Measurements from ENCODE around the gene TECPR1. TPM values are rescaled to one million over a fixed set of nuclear protein-coding genes. Genes with fewer than 3 reads are reported as not detected.

Gene TECPR1
- total and polyA plus RNA-seq, 4 donors = 21.3 to 51.3 (median 32.0) TPM

DNA sequence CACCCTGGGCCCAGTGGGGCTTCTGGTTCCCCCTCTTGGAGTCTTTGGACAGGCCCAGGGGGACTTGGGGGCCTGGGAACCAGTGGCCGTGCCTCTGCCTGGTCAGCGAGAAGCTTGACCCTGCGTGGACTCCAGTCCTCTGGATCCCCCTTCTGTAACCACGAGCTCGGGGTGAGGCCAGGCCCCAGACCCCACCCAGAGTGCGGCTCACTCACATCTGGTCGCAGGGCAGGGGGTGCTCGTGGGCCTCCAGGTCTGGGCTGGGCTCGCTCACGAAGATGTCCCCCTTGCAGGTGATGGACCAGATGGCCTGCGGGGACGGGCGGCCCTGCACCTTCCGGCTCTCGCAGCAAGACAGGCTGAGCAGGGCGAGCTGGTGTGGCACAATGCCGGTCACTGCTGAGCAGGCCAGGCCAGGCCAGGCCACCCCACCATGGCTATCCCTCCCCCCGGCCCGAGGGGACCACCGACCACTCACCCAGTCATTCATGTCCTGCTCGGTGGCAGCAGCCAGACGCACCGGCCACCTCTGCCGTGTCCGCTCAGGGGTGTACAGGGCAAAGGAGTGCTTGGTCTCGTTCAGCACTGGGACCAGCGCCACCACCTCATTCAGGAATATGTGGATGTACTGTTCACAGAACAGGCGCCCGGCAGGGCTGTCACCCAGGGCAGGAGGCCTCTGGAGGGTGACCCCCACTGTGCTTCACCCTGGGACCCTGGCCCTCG is 21.1 kb downstream of the TECPR1 start:
- Histone ChIP-seq H3K4me1 (ENCODE audit: control insufficient read depth, insufficient read depth, low read length) (no peaks in the 10 kb centered on the region), H3K27ac (ENCODE audit: low read depth, low read length) (no peak overlapping the region), H3K27me3 (ENCODE audit: control insufficient read depth, insufficient read depth, low read length) (no peaks in the 10 kb centered on the region), H3K4me3 (ENCODE audit: low read depth, low read length) (no peak overlapping the region), H3K36me3 (ENCODE audit: control insufficient read depth, insufficient read depth, low read length) (peaks cover 96% of the 10 kb centered on the region), H3K9me3 (ENCODE audit: control insufficient read depth, insufficient read depth, low read length) (no peaks in the 10 kb centered on the region)
- WGBS (ENCODE audit: insufficient coverage) = 93% methylated on average over 30 of the region's 30 CpGs
- no peak for DNase-seq (ENCODE audit: low read depth in 4 of 6, low spot score in 6 of 6)

DNA sequence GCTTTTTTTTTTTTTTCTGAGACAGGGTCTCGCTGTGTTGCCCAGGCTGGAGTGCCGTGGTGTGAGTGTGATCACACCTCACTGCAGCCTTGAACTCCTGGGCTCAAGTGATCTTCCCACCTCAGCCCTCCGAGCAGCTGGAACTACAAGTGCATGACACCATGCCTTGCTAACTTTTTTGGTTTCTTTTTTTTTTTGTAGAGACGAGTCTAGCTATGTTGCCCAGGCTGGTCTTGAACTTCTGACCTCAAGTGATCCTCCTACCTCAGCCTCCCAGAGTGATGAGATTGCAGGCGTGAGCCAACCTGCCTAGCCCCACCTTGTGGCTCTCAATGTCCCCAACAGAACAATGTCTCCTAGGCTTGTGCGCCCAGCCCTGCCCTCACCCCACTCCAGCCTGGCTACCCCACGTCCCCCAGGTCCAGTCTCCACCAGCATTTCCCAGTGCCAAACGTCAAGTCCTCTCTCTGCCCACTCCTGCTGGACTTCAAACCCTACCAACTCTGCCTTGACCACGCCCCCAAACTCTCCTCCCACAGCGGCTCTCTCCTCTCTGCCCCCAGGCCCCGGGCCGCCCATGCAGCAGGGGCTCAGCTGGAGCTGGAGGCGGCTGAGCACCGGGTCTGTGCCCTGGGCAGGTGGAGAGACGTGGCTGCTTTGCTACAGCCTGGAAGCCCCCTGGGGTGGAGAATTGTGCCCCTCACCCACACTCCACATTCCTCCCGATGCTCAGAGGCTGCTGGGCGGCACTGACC is 21.9 kb downstream of the TECPR1 start:
- H3K4me3 ChIP-seq (ENCODE audit: low read depth, low read length) = no peak overlapping the region
- 74% methylated on average over 13 of the region's 17 CpGs for WGBS (ENCODE audit: insufficient coverage)
- no peaks in the 10 kb centered on the region for H3K4me1 ChIP-seq (ENCODE audit: control insufficient read depth, insufficient read depth, low read length)
- no peaks in the 10 kb centered on the region for H3K27me3 ChIP-seq (ENCODE audit: control insufficient read depth, insufficient read depth, low read length)
- no peak for DNase-seq (ENCODE audit: low read depth in 4 of 6, low spot score in 6 of 6)
- H3K36me3 ChIP-seq (ENCODE audit: control insufficient read depth, insufficient read depth, low read length) = peaks cover 98% of the 10 kb centered on the region
- no peak overlapping the region for H3K27ac ChIP-seq (ENCODE audit: low read depth, low read length)
- no peaks in the 10 kb centered on the region for H3K9me3 ChIP-seq (ENCODE audit: control insufficient read depth, insufficient read depth, low read length)

DNA sequence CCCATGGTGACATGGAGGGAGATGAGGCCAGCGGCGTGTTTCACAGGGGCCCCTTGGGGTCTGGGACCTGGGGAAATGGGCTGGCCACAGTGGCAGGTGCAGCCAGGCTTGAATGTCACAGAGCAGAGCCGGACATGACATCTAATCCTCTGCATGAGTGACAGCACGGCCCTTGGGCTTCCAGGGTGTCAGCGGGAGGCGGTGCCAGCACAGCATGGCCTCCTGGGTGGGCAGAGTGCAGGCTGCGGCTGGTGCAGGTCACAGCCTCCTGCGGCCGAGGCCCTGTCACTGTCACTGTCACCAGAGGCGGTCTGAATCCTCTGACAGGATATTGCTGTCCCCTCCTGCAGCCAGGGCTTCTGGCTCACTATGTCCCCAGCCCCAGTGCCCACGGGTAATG is 22.6 kb downstream of the TECPR1 start:
- H3K36me3 ChIP-seq (ENCODE audit: control insufficient read depth, insufficient read depth, low read length) = peaks cover 98% of the 10 kb centered on the region
- H3K4me3 ChIP-seq (ENCODE audit: low read depth, low read length) = no peak overlapping the region
- DNase-seq (ENCODE audit: low read depth in 4 of 6, low spot score in 6 of 6) = no peak
- no peak overlapping the region for H3K27ac ChIP-seq (ENCODE audit: low read depth, low read length)
- no peaks in the 10 kb centered on the region for H3K4me1 ChIP-seq (ENCODE audit: control insufficient read depth, insufficient read depth, low read length)
- 92% methylated on average over 11 of the region's 11 CpGs for WGBS (ENCODE audit: insufficient coverage)
- no peaks in the 10 kb centered on the region for H3K27me3 ChIP-seq (ENCODE audit: control insufficient read depth, insufficient read depth, low read length)
- no peaks in the 10 kb centered on the region for H3K9me3 ChIP-seq (ENCODE audit: control insufficient read depth, insufficient read depth, low read length)

DNA sequence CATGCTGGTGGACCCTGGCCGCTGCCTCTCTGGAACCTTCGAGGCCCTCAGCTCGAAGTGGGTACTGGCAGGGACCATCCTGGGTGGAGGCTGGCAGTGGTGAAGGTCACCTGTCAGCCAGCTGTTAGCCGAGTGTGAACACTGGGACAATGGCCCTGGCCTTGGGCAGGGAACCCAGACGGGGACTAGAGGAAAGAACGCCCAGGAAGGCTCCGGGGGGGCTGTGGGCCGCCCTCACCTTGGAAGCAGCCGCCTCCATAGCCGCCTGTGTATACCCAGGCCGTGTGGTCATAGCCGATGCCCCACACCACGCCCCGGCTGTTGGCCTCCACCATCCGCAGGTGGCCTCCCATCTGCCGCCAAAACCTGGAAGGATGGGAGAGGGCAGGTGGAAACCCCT is 23.2 kb downstream of the TECPR1 start:
- H3K36me3 ChIP-seq (ENCODE audit: control insufficient read depth, insufficient read depth, low read length) = peaks cover 99% of the 10 kb centered on the region
- 93% methylated on average over 16 of the region's 16 CpGs for WGBS (ENCODE audit: insufficient coverage)

DNA sequence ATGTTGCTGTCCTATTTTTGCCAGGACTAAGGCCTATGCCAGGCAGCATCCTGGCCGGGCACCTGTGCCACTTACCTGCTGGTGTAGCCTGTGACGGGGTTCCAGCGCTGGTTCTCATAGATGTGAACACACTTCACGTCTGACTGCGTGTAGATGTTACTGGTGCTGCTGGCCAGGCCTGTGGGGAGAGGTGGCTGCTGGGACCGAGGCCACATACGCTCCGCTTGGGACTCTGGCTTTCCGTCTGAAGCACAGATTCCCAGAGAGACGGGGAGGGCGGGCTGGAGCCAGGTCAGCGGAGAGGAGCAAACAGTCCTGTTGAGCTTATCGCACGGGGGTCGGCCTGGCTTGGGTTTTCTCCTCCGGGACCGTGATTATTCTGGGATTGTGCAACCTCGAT is 24.1 kb downstream of the TECPR1 start:
- DNase-seq (ENCODE audit: low read depth in 4 of 6, low spot score in 6 of 6) = no peak
- Histone ChIP-seq H3K27ac (ENCODE audit: low read depth, low read length) (no peak overlapping the region), H3K9me3 (ENCODE audit: control insufficient read depth, insufficient read depth, low read length) (no peaks in the 10 kb centered on the region), H3K27me3 (ENCODE audit: control insufficient read depth, insufficient read depth, low read length) (no peaks in the 10 kb centered on the region), H3K4me3 (ENCODE audit: low read depth, low read length) (no peak overlapping the region), H3K36me3 (ENCODE audit: control insufficient read depth, insufficient read depth, low read length) (peaks cover 98% of the 10 kb centered on the region), H3K4me1 (ENCODE audit: control insufficient read depth, insufficient read depth, low read length) (no peaks in the 10 kb centered on the region)
- 89% methylated on average over 18 of the region's 18 CpGs for WGBS (ENCODE audit: insufficient coverage)

More for the DNA sequence above, 23.2 kb downstream of the TECPR1 start:
- Histone ChIP-seq H3K27me3 (ENCODE audit: control insufficient read depth, insufficient read depth, low read length) (no peaks in the 10 kb centered on the region), H3K4me3 (ENCODE audit: low read depth, low read length) (no peak overlapping the region), H3K27ac (ENCODE audit: low read depth, low read length) (no peak overlapping the region), H3K4me1 (ENCODE audit: control insufficient read depth, insufficient read depth, low read length) (no peaks in the 10 kb centered on the region), H3K9me3 (ENCODE audit: control insufficient read depth, insufficient read depth, low read length) (no peaks in the 10 kb centered on the region)
- DNase-seq (ENCODE audit: low read depth in 4 of 6, low spot score in 6 of 6) = no peak

DNA sequence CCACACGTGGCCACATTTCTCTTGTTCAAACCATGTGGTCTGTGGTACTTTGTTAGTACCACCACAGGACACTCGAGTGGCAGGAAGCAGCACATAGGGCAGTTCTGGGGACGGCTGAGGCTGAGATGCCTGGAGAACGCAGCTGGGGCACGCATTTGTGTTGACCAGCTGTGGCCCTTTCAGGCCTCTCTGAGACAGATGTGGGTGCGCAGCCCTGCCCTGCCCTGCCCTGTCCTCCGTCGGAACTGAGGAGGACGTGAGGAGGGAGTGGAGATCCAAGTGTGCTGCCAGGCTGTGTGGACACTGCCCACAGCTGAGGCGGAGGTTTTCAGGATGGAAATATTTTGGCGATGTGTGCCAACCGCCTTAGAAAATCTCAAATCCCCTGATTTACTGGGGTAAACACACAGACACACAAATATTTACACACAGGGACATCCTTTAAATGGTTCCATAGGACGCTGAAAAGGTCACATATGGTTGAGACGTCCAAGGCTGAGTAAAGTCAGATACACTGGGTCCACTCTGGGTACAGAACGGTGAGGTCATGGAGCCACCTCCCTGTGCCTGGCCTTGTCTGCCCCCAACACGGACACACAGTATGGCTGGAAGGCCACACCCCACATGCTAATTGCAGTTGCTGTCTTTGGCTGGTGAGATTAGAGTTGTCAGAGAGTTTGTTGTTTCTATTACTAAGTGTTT is 26.0 kb downstream of the TECPR1 start:
- no peak for DNase-seq (ENCODE audit: low read depth in 4 of 6, low spot score in 6 of 6)
- Histone ChIP-seq H3K4me1 (ENCODE audit: control insufficient read depth, insufficient read depth, low read length) (no peaks in the 10 kb centered on the region), H3K9me3 (ENCODE audit: control insufficient read depth, insufficient read depth, low read length) (no peaks in the 10 kb centered on the region), H3K27ac (ENCODE audit: low read depth, low read length) (no peak overlapping the region), H3K4me3 (ENCODE audit: low read depth, low read length) (no peak overlapping the region), H3K36me3 (ENCODE audit: control insufficient read depth, insufficient read depth, low read length) (peaks cover 98% of the 10 kb centered on the region), H3K27me3 (ENCODE audit: control insufficient read depth, insufficient read depth, low read length) (no peaks in the 10 kb centered on the region)
- whole genome bisulfite sequencing (ENCODE audit: insufficient coverage) = 92% methylated on average over 13 of the region's 16 CpGs

DNA sequence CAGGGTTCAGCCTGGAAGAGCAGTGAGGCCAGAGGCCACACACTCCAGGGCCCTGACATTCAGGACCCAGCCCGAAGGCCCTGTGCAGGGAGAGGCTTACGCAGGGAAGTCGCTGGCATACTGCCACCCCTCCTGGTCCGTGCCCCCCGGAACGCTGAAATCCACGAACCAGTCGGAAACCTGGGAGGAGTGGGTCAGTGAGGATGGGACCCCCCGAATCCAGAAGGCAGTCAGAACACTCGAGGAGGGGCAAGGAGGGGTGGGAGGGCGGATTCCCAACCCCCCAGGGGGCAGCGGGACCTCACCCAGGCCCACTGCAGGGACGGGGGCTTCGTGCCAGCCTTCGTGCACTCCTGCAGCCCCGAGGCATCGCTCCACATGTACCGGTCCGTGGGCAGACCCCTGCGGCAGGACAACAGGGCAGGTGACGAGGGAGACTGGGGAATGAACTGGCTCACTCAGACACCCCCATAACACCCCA is 27.3 kb downstream of the TECPR1 start:
- Histone ChIP-seq H3K36me3 (ENCODE audit: control insufficient read depth, insufficient read depth, low read length) (peaks cover 93% of the 10 kb centered on the region), H3K27me3 (ENCODE audit: control insufficient read depth, insufficient read depth, low read length) (no peaks in the 10 kb centered on the region), H3K27ac (ENCODE audit: low read depth, low read length) (no peak overlapping the region), H3K4me1 (ENCODE audit: control insufficient read depth, insufficient read depth, low read length) (no peaks in the 10 kb centered on the region), H3K9me3 (ENCODE audit: control insufficient read depth, insufficient read depth, low read length) (no peaks in the 10 kb centered on the region), H3K4me3 (ENCODE audit: low read depth, low read length) (no peak overlapping the region)
- DNase-seq (ENCODE audit: low read depth in 4 of 6, low spot score in 6 of 6) = no peak
- WGBS (ENCODE audit: insufficient coverage) = 94% methylated on average over 17 of the region's 21 CpGs

DNA sequence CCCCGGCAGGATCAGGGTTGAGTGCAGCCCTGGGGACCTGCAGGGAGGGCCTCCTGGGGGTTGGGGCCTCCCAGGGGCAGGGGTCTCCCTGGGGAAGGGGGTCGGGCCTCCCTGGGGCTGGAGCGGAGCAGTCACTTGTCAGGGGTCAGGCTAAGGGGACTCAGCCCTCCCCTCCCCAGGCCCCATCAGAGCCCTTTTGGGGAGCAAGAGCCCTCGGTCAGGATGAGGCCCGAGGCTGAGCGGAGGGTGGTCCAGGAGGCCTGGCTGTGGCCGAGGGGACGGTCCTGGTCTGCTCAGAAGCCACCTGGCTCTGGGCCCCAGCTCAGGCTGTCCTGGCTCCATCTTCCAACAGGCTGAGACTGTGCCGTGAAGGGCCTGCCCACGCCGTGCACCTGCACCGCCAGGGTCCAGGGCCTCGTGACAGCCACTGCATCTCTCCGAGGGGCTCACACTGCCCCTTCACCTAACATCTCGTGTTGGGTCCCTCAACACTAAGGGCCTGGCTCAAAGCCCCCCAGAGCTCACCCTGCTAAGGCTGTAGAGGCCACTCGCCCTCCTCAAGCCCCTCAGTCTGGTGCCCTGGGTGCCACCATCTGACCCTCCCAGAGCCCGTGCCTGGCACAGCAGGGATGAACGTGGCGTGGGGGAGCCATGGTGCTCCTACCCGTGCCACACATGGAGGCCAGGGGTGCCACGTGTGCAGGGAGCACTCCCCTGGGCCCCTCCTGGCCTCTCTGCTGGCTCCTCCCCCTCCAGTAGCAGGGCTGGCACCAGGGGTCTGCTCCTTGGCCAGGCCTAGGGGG is 27.9 kb downstream of the TECPR1 start:
- H3K27ac ChIP-seq (ENCODE audit: low read depth, low read length) = no peak overlapping the region
- H3K9me3 ChIP-seq (ENCODE audit: control insufficient read depth, insufficient read depth, low read length) = no peaks in the 10 kb centered on the region
- no peaks in the 10 kb centered on the region for H3K27me3 ChIP-seq (ENCODE audit: control insufficient read depth, insufficient read depth, low read length)
- peaks cover 87% of the 10 kb centered on the region for H3K36me3 ChIP-seq (ENCODE audit: control insufficient read depth, insufficient read depth, low read length)
- 88% methylated on average over 19 of the region's 21 CpGs for WGBS (ENCODE audit: insufficient coverage)
- H3K4me3 ChIP-seq (ENCODE audit: low read depth, low read length) = no peak overlapping the region
- H3K4me1 ChIP-seq (ENCODE audit: control insufficient read depth, insufficient read depth, low read length) = no peaks in the 10 kb centered on the region
- DNase-seq (ENCODE audit: low read depth in 4 of 6, low spot score in 6 of 6) = no peak

DNA sequence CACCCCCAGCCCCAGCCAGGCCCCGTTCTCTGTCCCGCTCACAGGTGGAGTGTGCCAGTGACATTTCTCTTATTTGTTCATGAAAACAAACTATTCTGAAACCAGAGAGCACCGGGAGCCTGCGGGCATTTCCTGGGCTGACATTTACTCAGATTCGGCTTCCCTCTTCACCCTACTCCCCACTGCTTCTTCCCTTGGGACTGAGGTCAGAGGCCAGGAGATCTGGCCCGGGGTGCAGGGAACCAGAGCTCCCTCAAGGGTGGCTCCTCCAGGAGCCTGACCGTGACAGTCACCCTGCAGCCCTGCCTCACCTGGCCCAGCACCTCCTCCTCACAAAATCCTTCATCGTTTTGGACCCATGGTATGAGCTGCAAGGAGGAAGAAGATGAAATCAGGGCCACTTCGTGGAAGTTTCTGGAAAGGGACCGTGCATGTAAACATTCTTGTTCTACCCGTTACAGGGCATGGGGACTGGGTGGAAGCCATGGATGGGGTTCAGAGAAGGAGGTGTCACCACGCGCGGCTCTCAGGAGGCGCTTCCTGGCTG is 28.6 kb downstream of the TECPR1 start:
- no peak overlapping the region for H3K27ac ChIP-seq (ENCODE audit: low read depth, low read length)
- no peaks in the 10 kb centered on the region for H3K9me3 ChIP-seq (ENCODE audit: control insufficient read depth, insufficient read depth, low read length)
- DNase-seq (ENCODE audit: low read depth in 4 of 6, low spot score in 6 of 6) = no peak
- H3K4me1 ChIP-seq (ENCODE audit: control insufficient read depth, insufficient read depth, low read length) = no peaks in the 10 kb centered on the region
- 91% methylated on average over 13 of the region's 15 CpGs for WGBS (ENCODE audit: insufficient coverage)
- H3K27me3 ChIP-seq (ENCODE audit: control insufficient read depth, insufficient read depth, low read length) = no peaks in the 10 kb centered on the region
- no peak overlapping the region for H3K4me3 ChIP-seq (ENCODE audit: low read depth, low read length)
- peaks cover 80% of the 10 kb centered on the region for H3K36me3 ChIP-seq (ENCODE audit: control insufficient read depth, insufficient read depth, low read length)

Measured in spinal cord (tissue), 10 donors.